RPMI8226 (cell line): ENCODE data around the gene UBL5.
"Not testable (repeated sequence)": the region's sequence is repeated elsewhere in the genome, so short reads cannot be mapped to it uniquely, and the experiment has no call there.

ENCODE experiments used
- DNase-seq: peaks from one replicate; pipeline ENCODE4 v3.0.0-alpha.2; 2015

Gene UBL5

DNA sequence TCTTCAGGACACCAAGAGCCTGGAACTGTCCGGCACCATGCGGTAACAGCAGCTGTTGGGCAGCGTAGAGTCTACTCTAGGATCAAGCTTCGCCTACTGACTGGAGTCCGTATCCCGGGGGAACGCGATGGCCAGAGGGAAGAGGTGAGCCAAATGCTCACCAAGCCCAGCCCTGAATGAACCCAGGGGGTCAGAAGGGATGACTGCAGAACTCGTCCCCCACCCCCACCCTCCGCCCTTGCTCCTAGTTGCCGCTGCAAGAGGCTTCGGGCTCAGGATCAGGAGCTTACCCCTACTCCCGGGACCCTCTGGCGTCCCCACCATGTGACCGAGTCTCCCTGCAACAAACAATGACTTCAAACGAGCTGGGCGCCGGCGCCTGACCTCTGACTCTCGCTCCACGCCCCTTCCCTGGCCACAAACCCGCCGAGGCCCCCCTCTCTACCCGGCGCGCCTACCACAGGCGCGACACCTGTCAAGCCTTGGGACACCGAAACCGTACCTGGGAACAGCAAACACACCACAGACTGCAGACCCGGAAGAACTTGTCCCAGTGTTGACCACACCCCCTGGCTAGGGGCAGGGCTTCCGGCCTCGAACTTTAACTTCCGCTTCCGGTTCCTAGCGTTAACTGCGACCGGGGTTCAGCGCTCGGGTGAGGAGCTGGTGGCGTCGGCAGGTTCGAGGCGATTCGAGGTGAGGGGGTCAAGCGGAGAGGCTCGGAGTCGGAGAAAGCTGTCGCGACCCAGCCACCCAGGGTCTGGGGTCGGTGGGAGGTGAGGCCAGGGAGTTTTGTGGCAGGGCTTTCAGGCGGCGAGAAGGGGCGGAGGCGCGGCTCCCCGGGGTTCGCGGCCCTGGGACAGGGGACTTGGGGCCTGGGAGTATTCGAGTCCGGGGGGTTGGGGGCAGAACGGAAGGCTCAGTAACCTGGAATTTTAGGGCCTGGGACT lies at the start of gene UBL5:
Gene UBL5 (plus strand): TSS at position 630 of the 950 bp plus-strand sequence. CDS start 420 bp downstream, outside the sequence.
- DNase-seq, result peak; percentile 98

DNA sequence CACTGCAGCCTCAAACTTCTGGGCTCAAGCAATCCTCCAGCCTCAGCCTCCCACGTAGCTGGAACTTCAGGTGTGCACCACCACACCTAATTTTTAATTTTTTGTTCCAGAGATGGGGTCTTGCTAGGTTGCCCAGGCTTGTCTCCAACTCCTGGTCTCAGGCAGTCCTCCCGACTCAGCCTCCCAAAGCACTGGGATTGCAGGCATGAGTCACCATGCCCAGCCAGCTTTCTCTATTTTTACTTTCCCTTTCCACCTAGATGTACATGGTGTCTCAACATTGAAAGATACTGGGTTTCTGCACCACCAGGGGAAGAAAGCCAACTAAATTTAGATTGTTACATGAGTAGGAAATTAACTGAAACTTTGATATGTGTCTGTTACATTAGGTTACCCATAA lies 45.4 kb upstream of the UBL5 start:
- no peak for DNase-seq

DNA sequence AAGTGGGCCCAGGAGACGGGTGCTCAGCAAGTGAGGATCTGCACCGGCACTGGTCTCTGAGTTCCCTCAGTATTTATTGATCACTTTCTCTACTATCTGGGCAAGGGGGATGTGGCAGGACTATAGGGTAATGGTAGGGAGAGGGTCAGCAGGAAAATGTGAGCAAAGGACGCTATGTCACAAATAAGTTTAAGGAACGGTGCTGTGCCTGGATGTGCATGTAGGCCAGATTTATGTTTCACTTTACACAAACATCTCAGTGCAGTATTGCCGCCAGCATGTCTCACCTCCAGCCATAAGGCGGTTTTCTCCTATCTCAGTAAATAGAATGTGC lies 43.6 kb upstream of the UBL5 start:
- DNase-seq, result not testable (repeated sequence)

DNA sequence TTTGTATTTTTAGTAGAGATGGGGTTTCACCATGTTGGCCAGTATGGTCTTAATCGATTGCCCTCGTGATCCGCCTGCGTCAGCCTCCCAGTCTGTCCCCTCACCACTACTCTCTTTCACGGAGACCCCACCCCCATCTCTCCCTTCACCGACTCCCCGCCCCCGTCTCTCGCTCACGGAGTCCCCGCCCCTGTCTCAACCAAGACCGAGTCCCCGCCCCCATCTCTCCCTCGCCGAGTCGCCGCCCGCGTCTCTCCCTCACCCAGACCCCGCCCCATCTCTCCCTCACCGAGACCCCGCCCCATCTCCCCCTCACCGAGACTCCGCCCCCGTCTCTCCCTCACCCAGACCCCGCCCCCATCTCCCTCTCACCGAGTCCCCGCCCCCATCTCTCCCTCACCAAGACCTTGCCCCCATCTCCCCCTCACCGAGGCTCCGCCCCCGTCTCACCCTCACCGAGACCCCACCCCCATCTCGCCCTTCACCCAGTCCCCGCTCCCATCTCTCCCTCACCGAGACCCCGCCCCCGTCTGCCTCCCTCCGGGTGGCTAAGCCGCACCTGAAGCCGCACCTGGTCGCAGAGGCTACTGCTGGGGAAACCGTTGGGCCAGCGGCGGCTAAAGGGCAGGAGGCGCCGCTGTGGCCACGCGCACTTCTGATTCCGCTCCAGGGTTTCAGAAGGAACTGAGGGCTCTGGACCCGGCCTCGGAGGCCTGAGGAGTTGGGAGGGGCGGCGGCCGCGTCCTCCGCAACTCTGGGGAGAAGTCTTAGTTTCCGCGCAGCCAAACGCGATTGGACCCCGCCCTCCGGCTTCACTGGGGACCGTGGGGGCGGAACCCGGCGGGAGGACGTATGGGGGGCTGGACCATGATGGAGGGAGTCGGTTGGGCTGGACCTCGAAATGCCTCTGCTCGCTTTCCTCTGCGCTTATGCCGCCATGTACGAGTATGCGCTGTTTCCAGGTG lies 42.1 kb upstream of the UBL5 start:
- DNase-seq, result peak; percentile 90

DNA sequence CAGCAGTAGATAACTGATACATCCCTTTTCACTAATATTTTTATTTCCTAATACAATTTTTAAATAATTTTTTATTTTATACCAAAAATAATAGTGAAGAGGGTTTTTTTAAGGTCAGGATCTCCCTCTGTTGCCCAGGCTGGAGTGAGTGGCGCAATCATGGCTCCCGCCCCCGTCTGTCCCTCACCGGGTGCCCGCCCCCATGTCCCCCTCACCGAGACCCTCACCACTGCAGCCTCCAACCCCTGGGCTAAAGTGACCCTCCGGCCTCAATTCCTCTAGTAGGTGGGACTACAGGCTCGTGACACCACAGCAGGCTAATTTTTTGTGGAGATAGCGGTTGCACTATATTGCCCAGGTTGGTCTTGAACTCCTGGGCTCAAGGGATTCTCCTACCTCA lies 41.4 kb upstream of the UBL5 start:
- no peak for DNase-seq

DNA sequence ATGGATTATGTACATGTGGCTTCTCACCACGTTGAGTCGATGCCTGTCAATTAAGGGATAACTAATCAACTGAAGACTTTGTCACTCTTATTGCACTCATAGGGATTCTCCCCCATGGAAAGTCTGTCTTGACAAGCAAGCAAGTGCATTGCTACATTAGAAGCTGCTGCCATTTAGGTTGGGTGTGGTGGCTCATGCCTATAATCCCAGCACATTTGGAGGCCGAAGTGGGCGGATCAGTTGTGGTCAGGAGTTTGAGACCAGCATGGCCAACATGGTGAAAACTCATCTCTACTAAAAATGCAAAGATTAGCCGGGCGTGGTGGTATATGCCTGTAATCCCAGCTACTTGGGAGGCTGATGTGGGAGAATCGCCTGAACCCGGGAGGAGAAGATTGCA lies 40.9 kb upstream of the UBL5 start:
- no peak for DNase-seq

DNA sequence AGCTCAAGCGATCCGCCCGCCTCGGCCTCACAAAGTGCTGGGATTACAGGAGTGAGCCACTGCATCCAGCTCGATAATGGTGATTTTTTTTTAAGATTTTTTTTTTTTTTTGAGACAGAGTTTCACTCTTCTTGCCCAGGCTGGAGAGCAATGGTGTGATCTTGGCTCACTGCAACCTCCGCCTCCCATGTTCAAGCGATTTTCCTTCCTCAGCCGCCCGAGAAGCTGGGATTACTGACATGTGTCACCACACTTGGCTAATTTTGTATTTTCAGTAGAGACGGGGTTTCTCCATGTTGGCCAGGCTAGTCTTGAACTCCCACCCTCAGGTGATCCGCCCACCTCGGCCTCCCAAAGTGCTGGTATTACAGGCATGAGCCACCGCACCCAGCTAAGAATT lies 39.1 kb upstream of the UBL5 start:
- DNase-seq, result not testable (repeated sequence)

DNA sequence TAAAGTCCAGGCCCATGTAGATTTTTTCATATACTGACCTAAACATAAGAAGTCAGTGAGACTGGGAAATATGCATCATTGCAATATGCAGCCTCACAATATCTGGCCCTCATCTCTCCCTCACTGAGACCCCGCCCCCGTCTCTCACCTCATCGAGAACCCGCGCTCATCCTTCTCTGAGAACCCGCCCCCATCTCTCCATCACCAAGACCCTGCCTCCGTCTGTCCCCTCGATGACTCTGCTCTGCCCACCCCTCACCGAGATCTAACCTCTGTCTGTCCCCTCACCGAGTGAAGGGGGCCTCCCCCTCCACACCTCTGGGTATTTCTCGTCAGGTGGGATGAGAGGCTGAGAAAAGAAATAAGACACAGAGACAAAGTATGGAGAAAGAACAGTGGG lies 38.7 kb upstream of the UBL5 start:
- DNase-seq, result no peak

DNA sequence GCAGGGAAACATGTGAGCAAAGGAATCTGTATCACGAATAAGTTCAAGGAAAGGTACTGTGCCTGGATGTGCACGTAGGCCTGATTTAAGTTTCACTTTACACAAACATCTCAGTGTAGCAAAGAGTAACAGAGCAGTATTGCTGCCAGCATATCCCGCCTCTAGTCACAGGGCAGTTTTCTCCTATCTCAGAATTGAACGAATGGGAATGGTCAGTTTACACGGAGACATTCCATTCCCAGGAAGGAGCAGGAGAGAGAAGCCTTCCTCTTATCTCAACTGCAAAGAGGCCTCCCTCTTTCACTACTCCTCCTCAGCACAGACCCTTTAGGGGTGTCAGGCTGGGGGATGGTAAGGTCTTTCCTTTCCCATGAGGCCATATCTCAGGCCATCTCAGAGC lies 38.1 kb upstream of the UBL5 start:
- DNase-seq, result not testable (repeated sequence)

DNA sequence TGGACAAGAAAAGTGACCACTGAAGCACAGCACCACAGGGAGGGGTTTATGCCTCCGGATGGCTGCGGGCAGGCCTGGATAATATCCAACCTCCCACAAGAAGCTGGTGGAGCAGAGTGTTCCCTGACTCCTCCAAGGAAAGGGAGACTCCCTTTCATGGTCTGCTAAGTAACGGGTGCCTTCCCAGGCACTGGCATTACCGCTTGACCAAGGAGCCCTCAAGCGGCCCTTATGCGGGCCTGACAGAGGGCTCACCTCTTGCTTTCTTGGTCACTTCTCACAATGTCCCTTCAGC lies 36.7 kb upstream of the UBL5 start:
- DNase-seq, result not testable (repeated sequence)

DNA sequence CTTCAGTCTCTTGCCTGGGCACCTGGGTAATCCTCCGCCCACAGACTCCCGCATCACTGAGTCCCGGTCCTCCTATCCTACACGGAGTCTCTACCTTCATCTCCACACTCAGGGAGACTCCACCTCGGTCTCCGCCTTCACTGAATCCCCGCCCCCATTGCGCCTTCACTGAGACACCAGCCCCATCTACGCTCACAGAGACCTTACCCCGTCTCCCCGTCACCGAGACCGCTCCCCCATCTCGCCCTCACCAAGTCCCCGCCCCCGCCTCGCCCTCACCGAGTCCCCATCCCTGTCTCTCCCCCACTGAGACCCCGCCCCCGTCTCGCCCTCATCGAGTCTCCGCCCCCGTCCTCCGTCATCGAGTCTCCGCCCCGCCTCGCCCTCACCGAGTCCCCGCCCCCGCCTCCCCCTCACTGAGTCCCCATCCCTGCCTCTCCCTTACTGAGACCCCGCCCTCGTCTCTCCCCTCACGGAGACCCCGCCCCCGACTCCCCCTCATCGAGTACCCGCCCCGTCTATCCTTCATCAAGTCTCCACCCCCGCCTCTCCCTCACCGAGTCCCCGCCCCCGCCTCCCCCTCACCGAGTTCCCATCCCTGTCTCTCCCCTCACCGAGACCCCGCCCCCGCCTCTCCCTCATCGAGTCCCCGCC lies 36.0 kb upstream of the UBL5 start:
- DNase-seq, result peak; percentile 90

DNA sequence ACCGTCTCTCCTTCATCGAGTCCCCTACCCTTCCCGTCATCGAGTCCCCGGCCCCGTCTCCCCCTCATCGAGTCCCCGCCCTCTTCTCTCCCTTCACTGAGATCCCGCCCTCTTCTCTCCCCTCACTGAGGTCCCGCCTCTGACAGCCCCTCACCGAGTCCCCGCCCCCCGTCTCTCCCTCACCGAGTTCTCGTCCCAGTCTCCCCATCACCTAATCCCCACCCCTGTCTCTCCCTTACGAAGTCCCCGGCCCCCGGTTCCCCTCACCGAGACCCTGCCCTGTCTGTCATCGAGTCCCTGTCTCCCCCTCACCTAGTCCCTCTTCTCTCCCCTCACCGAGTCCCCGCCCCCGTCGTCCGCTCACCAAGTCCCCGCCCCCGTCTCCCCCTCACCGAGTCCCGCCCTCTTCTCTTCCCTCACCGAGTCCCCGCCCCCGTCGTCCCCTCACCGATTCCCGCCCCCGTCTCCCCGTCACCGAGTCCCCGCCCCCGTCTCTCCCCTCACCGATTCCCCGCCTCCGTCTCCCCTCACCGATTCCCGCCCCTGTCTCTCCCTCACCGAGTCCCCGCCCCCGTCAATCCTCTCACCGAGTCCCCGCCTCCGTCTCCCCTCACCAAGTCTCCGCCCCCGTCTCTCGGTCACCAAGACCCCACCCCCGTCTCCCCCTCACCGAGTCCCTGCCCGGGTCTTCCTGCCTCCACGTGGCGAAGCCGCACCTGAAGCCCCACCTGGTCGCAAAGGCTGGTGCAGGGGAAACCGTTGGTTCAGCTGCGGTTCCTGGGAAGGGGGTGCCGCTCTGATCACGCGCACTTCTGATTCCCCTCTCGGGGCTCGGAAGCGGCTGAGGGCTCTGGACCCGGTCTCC lies 35.3 kb upstream of the UBL5 start:
- peak; percentile 90 for DNase-seq

DNA sequence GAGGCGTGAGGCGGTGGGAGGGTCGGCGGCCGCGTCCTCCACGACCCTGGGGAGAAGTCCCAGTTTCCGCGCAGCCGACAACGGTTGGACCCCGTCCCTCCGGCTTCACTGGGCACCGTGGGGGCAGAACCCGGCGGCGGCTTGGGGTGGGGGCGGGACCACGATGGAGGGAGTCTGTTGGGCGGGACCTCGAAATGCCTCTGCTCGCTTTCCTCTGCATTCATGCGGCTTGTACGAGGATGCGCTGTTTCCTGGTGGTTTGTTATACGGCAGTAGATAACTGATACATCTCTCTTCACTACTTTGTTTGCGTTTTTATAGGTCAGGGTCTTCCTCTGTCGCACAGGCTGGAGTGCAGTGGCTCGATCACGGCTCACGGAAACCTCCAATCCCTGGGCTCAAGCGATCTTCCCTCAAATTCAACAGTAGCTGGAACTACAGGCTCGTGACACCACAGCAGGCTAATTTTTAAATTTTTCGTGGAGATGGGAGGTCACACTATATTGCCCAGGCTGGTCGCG lies 34.6 kb upstream of the UBL5 start:
- peak; percentile 13 for DNase-seq

DNA sequence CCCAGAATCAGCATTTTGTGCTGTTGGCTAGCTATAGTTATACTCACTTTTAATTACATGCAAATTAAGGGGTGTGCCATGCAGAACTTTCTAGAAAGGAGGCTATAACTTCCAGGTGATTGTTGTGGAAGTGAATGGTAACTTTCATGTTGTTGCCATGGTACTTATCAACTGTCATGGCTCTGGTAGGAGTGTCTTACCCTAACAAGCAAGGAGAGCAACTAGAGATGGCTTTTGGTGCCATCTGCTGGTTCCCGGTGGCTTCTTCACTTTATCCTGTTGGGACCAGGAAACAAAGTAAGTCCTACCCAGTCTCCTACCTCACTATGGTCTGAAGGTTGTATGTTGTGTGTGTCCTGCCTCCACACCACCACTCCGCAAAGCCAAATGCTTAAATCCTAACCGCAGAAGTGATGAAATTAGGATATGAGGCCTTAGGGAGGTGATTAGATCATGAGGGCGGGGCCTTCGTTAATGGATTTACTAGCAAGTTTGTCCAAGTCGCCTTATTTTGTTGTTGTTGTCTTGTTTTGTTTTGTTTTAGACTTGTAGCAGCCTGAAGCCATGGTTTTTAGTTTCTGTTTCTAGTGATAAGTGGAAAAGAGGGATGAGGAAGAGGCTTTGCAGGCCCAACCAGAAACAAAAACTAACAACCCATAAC lies 31.5 kb upstream of the UBL5 start:
- DNase-seq, result peak; percentile 88

DNA sequence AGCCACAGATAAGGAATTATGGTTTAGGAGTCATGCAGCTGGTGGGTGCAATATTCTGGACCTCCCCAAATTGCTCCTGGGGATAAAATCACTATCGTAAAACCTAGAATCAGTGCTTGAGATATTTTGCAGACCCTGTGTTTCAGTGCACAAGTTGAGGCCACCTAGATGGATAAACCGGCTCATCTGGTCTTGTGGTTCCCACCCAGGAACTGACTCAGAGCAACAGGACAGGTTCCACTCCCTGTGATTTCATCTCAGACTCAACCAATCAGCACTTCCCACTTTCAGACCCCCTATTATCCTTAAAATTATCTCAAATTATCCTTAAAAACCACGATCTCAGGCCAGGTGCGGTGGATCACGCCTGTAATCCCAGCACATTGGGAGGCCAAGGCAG lies 29.8 kb upstream of the UBL5 start:
- no peak for DNase-seq

DNA sequence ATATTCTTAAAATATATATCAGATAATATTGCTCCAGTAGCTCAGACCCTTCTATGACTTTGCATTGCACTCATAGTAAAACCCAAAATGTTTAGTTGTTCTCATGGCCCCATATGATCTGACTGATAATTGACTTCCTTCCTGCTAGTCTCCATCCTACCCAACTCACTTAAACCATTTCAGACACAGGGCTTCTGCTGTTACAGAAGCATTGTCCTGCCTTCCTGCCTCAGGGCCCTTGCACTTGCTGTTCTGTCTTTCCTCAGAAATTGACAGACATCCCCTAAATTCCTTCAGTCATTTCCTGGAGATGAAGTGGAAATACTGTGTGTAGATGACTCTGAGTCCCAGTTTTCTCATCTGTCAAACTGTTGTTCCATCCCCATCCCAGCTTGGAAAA lies 28.6 kb upstream of the UBL5 start:
- no peak for DNase-seq

DNA sequence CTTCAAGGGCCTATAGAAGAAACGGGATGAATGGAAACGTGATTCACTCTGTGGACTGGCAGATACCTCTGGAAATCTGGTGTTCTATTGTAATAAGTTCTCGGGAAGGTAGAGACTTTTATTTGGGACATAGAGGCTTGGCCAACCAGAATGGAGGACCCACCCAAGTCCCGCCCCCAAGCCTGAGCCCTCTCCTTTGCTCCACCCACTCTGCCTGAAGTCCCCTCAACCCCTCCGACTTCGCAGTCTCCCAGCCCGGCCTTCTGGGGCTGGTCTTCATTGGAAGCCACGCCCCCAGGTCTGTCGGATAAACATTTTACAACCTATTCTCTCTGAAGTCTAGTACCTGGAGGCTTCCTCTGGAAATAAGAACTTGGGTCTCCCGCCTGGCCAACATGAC lies 25.7 kb upstream of the UBL5 start:
- DNase-seq, result no peak

DNA sequence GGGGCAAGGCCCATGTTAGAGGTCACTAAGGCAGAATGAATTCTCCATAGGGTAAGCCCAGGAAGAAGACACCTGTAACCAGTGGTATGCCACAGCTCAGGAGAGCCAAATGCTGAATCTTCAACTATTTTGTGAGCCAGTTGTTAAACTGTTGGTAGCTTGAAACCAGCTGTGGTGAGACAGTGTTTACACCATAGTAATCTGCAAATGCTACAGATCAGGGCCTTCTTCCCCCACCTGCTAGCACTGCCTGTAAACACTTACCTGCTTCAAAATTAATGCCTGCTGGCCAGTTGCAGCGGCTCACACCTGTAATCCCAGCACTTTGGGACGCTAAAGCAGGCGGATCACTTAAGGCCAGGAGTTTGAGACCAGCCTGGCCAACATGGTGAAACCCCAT lies 20.9 kb upstream of the UBL5 start:
- DNase-seq, result peak; percentile 87

DNA sequence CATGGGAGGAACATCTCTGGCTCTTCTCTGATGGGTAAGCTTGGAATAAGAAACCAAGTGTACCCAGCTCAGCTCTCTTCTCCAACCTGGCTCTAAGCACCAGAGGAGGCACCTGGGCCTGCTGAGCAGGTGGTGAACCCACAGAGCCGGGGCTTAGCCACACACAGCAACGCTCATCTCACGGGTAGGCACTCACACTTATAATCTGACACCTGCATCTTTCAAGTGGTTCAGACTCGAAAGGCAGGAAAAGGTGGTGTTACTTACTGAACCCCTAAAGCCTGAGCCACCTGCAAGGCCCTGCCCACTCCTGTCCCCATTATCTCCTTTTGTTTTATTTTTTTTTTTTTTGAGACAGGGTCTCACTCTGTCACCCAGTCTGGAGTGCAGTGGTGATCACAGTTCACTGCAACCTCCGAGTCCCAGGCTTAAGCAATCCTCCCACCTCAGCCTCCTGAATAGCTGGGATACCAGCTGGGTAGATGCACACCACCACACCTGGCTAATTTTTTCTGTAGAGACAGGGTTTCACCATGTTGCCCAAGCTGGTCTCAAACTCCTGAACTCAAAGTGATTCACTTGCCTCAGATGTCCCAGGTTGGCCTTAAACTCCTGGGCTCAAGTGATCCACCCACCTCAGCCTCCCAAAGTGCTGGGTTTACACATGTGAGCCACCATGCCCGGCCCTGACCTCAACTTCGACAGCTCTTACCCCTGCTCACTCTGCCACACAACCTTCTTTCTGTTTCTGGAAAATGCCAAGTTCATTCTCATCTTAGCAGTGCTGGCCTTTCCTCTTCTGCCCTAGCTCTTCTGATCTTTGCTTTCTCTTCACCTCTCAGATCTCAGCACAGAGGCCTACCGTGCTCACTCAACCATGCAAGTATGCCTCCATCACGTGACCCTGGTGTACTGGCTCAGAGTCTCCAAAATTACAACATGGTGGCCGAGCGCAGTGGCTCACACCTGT lies 18.6 kb upstream of the UBL5 start:
- peak; percentile 85 for DNase-seq

DNA sequence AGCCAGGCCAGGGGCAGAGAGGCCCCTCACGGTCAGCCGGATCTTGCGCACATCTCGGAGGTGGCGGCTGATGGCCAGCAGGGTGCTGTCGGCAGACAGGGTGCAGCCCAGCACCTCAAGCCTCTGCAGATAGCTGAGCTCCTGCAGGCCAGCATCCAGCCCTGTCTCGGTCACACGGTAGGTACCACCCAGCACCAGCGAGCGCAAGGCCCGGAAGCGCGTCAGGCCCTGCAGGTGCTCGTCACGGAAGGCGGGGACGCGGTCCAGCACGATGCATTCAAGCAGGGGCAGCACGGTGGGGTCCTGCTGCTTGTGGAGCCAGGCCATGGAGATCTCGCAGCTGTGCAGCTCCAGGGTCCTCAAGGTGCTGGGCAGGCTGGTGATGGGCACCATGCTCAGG lies 16.6 kb upstream of the UBL5 start:
- no peak for DNase-seq
